DLD1 (cell line): ENCODE data around the gene CELSR2.

Source experiments
- in situ Hi-C: cut with HindIII; loops from 2 replicates; pipeline ENCODE4 v1.10.0; 2017; ENCODE audit warnings: low sequenced_read_pairs

Gene CELSR2

DNA sequence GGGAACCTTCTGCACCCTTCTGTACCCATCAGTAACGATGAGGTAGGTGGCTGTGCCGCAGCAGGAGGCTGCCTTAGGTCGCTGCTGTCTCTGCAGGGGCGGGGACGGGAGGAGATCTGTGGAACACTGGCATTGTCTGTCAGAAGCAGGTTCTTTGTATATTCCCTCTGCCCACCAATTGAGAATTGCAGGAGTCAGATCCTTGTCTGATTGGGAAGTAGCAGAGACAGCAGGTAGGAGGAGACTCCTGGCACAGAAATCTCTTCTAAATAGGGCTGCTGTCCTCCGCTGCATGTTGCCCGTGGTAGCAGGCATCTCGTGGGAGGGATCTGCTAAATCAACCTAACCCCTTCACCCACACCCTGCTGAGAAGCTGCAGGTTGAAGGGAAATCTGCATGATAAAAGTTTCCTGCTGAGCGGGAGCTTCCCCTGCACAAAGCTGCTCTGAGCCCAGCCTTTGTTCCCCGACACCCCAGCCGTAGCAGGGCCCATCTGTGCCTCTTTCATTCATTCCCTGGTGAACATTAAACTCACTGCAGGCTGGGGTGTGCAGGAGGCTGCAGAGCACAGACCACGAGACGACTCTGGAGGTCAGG, 19.7 kb upstream of the CELSR2 start:
- in situ Hi-C loops: loop anchor here (10.0 kb wide), 1 partner anchor 225 kb away; no protein-coding TSS in a partner anchor

DNA sequence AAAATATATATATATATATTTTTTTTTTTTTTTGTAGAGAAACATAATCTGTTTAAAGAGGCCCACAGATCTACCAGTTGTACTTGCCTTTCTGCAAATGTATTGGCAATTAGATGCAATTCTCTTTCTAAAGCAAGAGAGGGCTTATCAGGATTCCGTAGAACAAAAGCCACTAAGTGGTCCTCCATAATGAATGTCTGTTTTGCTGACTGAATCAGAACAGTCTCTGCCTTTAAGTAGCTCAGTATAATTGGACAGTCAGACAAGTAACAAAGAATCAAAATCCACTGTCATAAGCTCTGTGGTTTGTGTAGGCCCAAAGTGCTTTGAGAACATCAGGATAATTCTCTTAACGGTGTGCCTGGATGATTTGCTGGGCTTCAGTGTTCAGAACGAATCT, 18.3 kb upstream of the CELSR2 start:
- in situ Hi-C loops: loop anchor here (10.0 kb wide), 1 partner anchor 226 kb away; no protein-coding TSS in a partner anchor

DNA sequence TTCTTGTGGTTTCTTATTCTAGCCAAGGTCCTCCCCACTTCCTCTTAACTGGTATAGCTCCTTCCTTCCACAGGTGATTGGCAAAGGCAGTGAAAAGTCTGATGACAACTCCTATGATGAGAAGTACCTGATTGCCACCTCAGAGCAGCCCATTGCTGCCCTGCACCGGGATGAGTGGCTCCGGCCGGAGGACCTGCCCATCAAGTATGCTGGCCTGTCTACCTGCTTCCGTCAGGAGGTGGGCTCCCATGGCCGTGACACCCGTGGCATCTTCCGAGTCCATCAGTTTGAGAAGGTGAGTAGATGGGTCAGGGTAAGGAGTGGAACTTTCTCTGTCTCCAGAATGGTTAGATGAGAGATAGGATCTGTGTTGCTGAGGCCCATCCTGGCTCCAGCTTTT, 14.2 kb upstream of the CELSR2 start:
- in situ Hi-C loops: loop anchor here (5.0 to 10.0 kb wide), 2 partner anchors 33 to 230 kb away; no protein-coding TSS in a partner anchor

DNA sequence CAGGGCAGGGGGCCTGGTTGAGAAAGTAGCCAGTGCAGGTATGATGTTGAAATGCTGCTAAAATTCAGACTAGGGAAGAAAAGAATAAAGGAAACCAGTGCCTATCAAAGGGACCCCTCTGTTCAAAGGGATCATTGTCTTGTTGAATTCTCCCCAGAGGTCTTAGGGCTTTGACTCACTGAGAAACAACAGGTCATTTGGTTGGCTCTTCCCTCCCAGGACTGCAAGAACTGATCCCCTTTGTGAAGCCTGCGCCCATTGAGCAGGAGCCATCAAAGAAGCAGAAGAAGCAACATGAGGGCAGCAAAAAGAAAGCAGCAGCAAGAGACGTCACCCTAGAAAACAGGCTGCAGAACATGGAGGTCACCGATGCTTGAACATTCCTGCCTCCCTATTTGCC, 11.8 kb upstream of the CELSR2 start:
- in situ Hi-C loops: loop anchor here (5.0 to 10.0 kb wide), 2 partner anchors 35 to 233 kb away; no protein-coding TSS in a partner anchor

DNA sequence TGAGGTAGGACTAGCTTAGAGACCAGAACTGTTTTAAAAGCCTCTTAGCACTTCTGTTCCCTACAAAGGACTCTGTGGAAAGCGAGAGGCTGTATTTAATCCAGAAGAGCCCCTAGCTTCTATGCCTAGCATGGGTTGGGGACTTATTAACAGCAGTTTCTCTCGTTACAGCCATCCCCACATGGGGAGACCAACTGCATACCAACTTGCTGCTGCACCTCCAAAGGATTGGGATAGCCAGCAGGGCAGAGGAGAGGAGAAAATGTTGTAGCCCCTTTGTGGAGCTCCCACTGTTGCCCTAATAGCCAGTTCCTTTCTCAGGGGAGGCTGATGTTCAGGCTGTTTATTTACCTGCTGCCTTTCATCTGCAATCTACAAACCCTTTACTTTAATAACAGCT, 11.0 kb upstream of the CELSR2 start:
- in situ Hi-C loops: loop anchor here (5.0 to 10.0 kb wide), 2 partner anchors 36 to 234 kb away; no protein-coding TSS in a partner anchor

DNA sequence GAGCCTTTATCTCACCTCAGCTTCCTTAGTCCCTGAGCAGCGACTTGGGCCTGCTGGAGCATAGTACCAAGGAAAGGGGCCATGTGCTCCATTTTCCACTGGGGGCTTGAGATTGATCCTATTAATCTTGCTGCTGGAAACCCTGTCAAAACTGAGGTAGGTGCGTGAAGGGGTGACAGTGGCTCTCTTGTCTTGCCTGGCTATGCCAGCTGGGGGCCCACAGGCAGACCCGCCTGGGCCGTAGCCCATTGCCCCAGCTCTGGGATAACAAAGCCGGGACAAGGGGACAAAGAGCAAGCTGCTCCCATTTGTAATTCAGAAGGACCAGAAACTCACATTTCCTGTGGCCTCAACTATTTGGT, 10.3 kb upstream of the CELSR2 start:
- in situ Hi-C loops: loop anchor here (5.0 to 10.0 kb wide), 2 partner anchors 37 to 234 kb away; no protein-coding TSS in a partner anchor

DNA sequence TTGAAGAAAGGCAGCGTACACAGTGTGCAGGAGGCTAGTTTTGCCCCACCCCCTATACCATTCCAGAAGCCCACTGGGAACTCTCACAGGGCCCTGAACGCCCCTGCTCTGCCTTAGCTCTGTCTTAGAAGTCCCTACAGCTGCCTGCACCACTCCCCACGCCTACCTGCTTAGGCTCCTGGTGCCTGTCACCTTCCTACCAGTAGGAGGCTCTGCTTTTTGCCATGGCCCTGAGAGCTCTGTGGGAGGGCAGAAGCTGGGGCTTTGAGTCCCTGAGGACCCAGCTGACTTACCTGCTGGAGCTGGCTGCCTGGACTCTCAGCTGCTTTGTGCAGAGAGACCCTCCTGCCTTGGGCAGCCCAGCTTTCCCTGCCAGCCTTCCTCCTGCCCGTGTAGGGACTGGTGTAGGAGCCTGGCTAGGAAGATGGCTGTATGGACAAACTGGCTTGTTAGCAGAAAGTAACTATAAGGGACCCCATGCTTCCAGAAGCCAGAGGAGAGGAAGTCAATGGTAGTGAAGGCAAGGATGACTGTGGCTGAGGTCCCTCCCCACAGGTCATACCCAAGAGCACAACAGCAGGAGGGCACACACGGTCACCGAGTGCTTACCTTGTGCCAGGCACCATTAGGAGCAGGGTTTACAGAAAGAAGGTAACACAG, 9.8 kb upstream of the CELSR2 start:
- in situ Hi-C loops: loop anchor here (5.0 to 10.0 kb wide), 2 partner anchors 37 to 235 kb away; no protein-coding TSS in a partner anchor

DNA sequence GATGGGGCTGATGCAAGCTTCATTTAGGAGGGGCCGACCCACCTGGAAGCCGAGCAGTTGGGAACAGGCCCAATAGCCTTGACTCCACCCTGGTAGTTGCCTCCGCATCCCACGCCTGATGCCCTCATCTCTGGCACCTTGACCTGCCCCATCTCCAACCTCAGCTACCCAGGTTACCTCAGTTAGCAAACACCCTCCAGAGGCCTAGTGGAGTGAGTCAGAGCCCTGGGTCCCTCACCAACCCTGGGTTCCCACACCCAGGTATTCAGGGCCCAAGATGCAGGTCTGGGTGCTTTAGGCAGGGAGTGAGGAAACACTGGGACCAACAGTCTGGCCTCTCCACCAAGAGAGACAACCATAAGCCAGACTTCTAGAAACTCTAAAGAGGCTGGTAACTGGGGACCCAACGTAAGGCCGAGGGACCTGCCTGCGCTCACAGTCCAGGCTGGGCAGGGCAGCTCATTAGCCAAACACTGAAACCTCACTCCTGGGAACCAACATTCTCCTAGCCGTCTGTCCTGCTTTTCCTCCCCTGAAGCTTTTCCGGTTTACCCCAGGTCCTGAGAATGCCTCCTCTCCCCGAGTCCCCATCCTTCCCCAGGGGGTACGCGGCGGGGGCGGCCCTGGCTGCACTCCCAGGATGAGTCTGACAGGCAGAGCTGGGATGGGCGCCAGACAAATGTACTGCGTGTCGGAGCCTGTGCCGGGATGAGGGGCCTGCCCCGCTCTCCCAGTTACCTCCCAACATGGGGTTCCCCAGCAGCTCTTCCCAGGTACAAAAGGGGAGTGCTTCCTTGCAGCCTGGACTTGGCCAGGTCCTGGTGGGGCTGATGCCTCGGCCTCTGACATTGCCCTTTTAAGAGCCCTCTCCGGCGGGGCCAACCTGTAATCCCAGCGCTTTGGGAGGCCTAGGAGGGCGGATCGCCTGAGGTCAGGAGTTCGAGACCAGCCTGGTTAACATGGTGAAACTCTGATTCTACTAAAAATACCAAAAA, 8.9 kb upstream of the CELSR2 start:
- in situ Hi-C loops: no loop called here

DNA sequence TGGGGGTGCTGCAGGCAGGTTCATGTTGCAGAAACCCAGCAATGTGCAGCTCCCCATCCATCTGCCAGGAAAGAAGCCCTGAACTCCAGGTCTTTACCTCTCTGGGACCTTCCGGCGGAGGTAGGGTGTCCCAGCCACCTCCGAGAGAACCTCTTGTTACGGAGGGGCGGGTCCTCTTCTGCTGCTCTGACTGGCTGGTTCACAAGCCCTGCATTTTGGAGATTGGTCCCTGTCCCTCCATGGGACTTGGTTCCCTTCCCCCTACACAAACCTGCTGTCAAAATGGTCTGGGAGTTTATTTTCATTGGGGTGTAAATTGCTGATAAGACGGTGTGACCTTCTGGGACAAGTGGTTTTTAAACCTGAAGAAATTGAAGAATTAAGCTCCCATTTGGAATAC, 8.0 kb upstream of the CELSR2 start:
- in situ Hi-C loops: no loop called here

DNA sequence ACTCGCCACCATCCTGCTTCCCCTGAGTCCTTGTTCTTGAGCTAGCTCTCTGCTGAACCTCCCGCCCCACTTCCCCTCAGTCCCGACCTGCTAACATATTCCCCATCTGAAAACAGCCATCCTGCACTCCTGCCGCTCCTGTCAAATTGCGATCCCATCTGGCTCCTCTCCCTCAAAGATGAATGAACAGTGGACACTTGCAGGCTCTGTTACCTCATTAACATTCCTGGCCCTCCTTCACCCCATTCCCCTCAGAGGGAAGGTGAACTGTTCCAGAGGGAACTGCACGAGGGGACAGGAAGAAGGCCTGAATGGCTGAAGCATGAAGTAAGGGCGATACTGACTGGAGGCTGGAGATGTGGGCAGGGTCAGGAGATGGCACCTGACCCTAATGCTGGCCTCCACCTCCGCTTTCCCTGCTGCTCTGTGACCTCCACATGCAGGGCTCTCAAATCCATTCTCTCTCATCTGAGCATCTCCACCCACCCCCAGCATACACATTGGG, 7.4 kb upstream of the CELSR2 start:
- in situ Hi-C loops: no loop called here

DNA sequence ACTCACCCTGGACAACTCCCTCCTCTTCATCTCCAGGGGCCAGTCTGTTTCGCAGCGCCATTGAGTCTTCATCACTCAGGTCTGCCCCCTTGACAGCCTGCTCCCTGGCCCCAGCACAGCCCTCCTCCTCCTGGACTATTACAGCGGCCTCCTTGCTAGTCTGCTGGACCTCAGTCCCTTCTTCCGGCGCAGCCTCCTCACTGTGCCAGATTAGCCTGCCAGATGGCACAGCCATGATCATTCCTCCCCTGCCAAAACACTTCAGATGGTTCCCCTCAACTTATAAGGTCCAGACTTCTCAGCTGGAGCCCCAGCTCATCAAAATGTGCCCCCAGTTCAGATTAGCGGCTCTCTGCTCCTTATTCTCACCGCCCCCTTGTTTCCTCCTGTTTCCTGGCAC, 7.0 kb upstream of the CELSR2 start:
- in situ Hi-C loops: no loop called here

DNA sequence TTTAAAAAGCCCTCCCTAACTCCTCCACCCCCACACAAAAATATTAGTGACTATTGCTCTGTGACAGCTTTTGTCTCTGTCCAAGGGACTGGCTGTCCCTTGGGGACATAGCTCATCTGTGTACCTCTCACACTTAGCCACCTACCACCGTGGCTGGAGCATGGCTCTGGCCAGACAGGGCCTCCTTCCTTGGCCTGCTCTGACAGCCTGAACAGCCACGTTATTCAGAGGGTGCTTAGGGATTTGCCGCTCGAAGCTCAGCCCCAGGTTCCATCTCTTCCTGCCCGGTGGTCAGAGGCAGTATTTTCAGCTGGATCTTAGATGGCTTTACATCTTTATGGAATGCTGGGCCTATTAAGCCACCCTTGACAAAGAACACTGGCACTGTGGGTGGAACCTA, 6.1 kb upstream of the CELSR2 start:
- in situ Hi-C loops: no loop called here

DNA sequence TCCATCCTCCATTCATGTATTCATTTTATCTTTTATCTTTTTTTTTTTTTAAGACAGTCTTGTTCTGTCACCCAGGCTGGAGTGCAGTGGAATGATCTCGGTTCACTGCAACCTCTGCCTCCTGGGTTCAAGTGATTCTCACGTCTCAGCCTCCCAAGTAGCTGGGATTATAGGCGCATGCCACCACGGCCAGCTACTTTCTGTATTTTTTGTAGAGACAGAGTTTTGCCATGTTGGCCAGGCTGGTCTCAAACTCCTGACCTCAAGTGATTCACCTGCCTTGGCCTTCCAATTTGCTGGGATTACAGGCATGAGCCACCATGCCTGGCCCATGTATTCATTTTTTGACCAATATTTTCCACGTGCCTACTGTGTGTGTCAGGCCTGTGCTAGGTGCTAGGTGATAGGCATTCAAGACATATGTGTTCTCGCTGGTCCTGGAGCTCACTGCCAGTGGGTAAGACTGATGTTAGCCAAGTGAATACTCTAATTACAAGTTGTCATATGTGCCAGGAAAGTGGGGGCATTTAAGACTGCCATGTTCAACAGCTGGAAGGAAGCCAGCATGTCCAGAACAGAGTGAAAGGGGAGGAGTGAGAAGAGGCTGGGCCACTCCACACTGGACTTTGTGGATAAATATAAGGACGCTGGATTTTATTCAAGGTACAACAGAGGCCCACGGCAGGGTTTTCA, 5.3 kb upstream of the CELSR2 start:
- in situ Hi-C loops: no loop called here

DNA sequence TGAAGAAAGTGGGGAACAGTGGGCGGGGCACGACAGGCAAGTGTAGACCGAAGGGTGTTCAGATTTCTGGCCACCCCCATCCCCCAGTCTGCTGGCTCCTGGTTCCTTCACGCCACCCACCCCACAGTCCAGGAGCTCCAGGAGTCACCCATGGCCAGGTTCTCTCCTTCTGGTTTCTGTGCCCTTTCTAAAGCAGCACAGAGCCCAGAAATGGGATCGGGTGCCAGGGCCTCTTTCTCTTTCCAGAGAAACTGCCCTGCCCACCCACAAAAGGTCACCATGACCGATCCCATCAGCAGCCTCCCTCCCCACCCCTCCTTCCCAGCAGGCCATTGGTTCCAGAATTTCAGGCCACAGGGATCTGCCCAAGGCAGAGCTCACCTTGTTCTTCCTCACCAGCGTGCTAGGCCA, 3.2 kb upstream of the CELSR2 start:
- in situ Hi-C loops: no loop called here

DNA sequence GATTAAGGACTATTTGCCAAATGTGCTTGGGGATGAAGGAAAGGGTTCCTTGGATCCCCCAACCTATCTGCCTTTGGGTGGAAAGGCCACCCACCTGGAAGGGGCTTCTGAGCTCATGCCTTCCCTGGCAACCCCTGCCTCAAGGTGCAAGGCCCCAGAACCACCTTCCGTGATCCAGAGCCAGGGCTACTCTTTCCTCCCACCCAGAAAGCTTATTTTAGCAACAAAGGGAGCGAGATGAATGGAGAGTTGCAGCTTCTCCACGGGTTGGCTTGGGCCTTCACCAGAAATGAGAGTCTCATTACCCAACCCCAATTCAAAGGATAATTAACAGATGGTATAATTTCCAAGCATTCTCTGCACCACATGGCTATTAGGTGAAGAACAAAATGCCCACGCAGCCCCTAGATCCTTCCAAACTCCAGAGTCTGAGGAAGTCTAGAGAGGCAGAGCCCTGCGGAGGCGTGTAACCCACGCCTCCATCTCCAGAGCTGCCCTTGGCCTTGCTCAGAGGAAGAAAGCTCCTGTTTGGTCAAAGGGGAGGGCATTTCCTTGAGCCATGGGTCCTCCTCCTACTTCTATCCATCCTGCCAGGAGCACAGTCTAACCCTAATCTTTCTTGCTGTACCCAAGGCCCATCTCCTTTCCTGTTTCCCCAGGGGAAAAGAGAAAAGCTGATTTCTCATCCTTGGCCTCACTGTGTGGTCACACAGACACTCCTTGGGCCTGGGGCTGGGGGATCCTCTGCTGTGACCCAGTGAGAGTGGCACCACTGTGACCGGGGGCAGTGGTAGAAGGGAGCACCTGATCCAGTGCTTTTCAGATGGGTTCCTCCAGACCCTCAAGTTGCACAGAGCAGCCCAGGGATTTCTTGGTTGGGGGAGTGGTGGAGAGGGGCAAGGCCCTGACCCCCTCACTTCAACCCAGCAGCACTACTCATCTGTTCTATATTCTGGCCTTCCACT, 1.7 kb upstream of the CELSR2 start:
- in situ Hi-C loops: no loop called here

DNA sequence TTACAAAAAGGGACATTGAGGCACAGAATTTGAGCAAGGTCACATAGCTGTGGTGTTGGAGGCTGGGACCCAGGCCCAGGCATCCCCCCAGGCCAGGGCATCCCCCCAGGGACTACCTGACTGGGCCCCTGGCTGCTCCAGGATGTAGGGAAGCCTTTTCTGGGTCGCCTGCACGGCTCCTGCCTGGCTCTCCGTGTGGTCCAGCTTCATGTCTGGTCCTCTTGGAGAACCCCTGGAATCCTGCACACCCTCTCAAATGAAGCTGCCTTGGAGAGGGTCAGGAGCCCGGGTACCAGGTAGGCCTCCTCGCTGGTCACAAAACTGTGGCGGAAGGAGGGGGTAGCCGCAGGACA, 919 bp upstream of the CELSR2 start:
- in situ Hi-C loops: no loop called here

DNA sequence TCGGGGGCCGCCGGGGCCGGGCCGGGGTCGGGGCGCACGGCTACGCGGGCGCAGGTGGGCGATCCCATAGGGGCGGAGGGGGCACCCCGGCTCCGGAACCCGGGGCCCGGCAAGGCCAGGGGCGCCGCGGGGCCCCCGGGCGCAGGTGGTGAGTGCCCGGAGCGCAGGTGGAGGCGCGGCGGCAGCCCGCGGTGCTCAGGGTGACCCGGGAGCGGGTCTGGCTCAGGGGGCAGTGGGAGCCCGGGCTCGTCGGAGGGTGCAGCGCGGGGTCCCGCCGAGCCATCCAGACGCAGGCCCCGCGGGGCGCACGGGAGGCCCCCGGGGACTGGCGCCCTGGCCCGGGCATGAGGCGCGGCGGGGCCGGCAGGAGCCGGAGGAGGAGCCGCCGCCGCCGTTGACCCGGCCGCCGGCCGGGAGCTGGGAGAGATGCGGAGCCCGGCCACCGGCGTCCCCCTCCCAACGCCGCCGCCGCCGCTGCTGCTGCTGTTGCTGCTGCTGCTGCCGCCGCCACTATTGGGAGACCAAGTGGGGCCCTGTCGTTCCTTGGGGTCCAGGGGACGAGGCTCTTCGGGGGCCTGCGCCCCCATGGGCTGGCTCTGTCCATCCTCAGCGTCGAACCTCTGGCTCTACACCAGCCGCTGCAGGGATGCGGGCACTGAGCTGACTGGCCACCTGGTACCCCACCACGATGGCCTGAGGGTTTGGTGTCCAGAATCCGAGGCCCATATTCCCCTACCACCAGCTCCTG, 489 bp downstream of the CELSR2 start:
- in situ Hi-C loops: no loop called here

DNA sequence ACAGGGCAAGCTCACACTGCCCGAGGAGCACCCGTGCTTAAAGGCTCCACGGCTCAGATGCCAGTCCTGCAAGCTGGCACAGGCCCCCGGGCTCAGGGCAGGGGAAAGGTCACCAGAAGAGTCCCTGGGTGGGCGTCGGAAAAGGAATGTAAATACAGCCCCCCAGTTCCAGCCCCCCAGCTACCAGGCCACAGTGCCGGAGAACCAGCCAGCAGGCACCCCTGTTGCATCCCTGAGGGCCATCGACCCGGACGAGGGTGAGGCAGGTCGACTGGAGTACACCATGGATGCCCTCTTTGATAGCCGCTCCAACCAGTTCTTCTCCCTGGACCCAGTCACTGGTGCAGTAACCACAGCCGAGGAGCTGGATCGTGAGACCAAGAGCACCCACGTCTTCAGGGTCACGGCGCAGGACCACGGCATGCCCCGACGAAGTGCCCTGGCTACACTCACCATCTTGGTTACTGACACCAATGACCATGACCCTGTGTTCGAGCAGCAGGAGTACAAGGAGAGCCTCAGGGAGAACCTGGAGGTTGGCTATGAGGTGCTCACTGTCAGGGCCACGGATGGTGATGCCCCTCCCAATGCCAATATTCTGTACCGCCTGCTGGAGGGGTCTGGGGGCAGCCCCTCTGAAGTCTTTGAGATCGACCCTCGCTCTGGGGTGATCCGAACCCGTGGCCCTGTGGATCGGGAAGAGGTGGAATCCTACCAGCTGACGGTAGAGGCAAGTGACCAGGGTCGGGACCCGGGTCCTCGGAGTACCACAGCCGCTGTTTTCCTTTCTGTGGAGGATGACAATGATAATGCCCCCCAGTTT, 1.3 kb downstream of the CELSR2 start:
- in situ Hi-C loops: no loop called here
